ENCODE data around the gene SCN7A.

GRCh38 chr2:166520604-166521003 lies 26.6 kb upstream of the SCN7A start:
- TF ChIP-seq REST (IDR thresholded peaks at IDR 0.05; ENCODE audit: insufficient read depth in 1 of 2, low read depth in 2 of 2, low read length in 2 of 2): no peak
- no peak for TF ChIP-seq POLR2AphosphoS5 (IDR thresholded peaks at IDR 0.05; ENCODE audit: low read depth, low read length)

Data from PFSK-1 (cell line).